NB4 (cell line): ENCODE results near the gene CDK10.
A peak's percentile ranks its signal among the peaks of the same experiment; 100 is the strongest.

Experiments used
- DNase-seq: peaks from one replicate; pipeline ENCODE4 v3.0.0; 2010; ENCODE audit warnings: low read depth
- H3K4me3 ChIP-seq: one replicate; pipeline ENCODE4 v1.5.1; 2011; ENCODE audit warnings: mild to moderate bottlenecking, low read depth, low read length, moderate library complexity
- MYC ChIP-seq: IDR thresholded peaks from 2 replicates; pipeline ENCODE4 v1.6.1; 2011; ENCODE audit warnings: low read depth, low read length
- POLR2A ChIP-seq: IDR thresholded peaks from 2 replicates; pipeline ENCODE4 v1.6.1; 2011; ENCODE audit warnings: mild to moderate bottlenecking; ENCODE audit not compliant: insufficient read length; ENCODE audit errors: extremely low read depth
- TF ChIP-seq, protein P1 (sequence below): IDR thresholded peaks from 2 replicates; pipeline ENCODE4 v1.6.1; 2011; ENCODE audit warnings: low read depth, low read length
- TF ChIP-seq, protein P2 (sequence below): IDR thresholded peaks from one replicate; pipeline ENCODE4 v1.5.1; 2012; ENCODE audit warnings: low read depth, low read length

The CDK10 gene

DNA sequence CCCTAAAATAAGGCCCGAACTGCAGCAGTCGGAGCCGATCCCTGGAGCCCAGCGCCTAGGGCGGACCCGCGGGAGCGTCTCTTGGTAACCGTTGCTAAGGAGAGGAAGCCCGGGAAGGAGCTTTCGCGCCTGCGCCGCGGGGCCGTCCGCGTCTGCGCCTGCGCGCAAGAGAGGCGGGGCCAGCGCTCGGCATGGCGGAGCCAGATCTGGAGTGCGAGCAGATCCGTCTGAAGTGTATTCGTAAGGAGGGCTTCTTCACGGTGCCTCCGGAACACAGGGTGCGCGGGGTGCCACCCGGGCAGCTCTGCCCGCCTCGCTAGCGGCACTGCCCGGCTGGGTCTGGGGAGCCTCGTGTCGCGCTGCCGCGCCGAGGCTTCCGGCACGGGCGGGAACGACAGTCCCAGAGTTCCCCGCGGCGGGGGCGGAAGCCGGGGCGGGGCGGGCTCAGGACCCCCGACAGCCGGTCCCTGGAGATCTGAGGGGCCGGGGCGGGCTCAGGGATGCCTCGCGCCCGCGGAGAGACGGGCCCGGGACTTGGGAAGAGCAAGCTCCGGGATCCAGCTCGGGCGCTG lies at the start of gene CDK10:
CDK10 (plus strand) TSS at position 170 of the 572 bp plus-strand sequence; CDS start at position 192, 22 bp downstream.
- TF ChIP-seq, protein P1, sequence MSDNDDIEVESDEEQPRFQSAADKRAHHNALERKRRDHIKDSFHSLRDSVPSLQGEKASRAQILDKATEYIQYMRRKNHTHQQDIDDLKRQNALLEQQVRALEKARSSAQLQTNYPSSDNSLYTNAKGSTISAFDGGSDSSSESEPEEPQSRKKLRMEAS: peak; percentile 79
- TF ChIP-seq MYC: peak; percentile 87
- TF ChIP-seq, protein P2, sequence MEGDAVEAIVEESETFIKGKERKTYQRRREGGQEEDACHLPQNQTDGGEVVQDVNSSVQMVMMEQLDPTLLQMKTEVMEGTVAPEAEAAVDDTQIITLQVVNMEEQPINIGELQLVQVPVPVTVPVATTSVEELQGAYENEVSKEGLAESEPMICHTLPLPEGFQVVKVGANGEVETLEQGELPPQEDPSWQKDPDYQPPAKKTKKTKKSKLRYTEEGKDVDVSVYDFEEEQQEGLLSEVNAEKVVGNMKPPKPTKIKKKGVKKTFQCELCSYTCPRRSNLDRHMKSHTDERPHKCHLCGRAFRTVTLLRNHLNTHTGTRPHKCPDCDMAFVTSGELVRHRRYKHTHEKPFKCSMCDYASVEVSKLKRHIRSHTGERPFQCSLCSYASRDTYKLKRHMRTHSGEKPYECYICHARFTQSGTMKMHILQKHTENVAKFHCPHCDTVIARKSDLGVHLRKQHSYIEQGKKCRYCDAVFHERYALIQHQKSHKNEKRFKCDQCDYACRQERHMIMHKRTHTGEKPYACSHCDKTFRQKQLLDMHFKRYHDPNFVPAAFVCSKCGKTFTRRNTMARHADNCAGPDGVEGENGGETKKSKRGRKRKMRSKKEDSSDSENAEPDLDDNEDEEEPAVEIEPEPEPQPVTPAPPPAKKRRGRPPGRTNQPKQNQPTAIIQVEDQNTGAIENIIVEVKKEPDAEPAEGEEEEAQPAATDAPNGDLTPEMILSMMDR: no peak
- TF ChIP-seq POLR2A: peak; percentile 96
- peak; percentile 89 for DNase-seq
- H3K4me3 ChIP-seq: peak within 1 kb of the TSS; percentile 89

DNA sequence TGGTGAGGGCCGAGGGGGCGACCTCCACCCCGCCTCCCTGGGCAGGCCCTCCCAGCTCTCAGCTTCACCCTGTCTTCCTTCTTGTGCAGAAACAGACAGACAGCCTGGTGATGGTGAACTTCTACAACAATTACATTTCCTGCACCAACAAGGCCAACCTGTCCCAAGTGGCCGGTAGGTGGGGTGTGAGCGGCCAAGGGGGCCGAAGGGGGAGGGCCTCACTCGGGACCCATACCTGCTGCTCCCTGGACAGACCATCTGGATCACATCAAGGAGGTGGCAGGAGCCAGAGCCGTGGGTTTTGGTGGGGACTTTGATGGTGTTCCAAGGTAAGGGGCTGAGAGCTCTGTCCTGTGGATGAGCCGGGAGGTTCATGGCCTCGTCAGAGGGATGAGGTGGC lies 49.1 kb upstream of the CDK10 start:
- no peak for TF ChIP-seq POLR2A
- TF ChIP-seq, protein P1: no peak
- TF ChIP-seq, protein P2: no peak
- no peak for TF ChIP-seq MYC
- DNase-seq: no peak

DNA sequence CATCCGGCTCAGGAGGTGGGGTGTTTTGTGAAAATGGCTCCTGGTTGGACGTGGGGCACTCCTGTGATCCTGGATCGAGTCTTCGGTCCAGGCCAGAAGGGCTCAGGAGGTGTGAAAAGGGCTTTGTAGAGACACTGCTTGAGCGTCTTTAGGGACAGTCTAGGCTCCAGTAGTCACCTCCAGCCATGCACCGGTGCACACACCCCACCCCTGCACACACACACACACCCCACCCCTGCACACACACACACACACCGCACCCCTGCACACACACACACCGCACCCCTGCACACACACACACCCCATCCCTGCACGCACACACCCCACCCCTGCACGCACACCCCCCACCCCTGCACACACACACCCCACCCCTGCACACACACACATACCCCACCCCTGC lies 48.0 kb upstream of the CDK10 start:
- DNase-seq: no peak
- TF ChIP-seq POLR2A: no peak
- no peak overlapping the region for H3K4me3 ChIP-seq

More for the DNA sequence above, 49.1 kb upstream of the CDK10 start:
- H3K4me3 ChIP-seq: no peak overlapping the region

DNA sequence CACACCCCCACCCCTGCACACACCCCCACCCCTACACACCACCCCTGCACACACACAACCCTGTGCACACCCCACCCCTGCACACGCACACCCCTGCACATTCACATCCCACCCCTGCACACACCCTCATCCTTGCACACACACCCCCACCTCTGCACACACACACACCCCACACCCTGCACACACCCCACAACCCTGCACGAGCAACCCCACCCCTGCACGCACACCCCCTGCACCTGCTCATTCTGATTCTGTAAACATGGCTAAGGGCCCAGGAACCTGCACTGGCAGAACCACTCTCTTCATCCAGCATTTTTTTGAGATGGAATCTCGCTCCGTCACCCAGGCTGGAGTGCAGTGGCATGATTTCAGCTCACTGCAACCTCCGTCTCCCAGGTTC lies 47.1 kb upstream of the CDK10 start:
- H3K4me3 ChIP-seq: no peak overlapping the region
- no peak for DNase-seq

GRCh38 chr16:89641458-89642119 lies 44.9 kb upstream of the CDK10 start:
- H3K4me3 ChIP-seq: no peak overlapping the region
- TF ChIP-seq POLR2A: no peak
- TF ChIP-seq, protein P1: no peak
- TF ChIP-seq MYC: no peak
- TF ChIP-seq, protein P2: no peak
- no peak for DNase-seq

More for the DNA sequence above, 47.1 kb upstream of the CDK10 start:
- no peak for TF ChIP-seq MYC
- TF ChIP-seq, protein P2: no peak
- no peak for TF ChIP-seq POLR2A
- TF ChIP-seq, protein P1: no peak

DNA sequence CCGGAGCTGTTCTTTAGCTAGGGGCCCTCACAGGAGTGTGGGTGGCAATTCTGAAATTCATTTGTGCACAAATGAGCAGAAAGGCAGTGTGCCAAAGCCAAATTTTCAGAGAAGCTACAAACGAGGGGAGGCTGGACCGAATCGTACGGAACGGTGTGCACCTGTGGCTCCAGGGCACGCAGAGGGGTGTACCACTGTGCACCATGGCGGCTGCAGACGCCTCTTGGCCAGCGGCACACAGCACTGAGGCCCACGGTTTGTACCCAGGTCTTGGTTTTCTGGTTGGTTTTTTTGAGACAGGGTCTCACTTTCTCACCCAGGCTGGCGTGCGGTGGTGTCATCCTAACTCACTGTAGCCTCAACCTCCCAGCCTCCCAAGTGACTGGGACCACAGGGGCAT lies 43.9 kb upstream of the CDK10 start:
- no peak for DNase-seq
- no peak overlapping the region for H3K4me3 ChIP-seq
- no peak for TF ChIP-seq POLR2A
- TF ChIP-seq MYC: no peak
- TF ChIP-seq, protein P2: no peak
- TF ChIP-seq, protein P1: no peak
